GOT3 (cell line): ENCODE data around the gene WDR1.

Experiments
- DNase-seq: peaks from one replicate; lab custom pipeline; 2025; ENCODE audit warnings: mixed read lengths; lab: John Stamatoyannopoulos, UW

Gene WDR1

DNA sequence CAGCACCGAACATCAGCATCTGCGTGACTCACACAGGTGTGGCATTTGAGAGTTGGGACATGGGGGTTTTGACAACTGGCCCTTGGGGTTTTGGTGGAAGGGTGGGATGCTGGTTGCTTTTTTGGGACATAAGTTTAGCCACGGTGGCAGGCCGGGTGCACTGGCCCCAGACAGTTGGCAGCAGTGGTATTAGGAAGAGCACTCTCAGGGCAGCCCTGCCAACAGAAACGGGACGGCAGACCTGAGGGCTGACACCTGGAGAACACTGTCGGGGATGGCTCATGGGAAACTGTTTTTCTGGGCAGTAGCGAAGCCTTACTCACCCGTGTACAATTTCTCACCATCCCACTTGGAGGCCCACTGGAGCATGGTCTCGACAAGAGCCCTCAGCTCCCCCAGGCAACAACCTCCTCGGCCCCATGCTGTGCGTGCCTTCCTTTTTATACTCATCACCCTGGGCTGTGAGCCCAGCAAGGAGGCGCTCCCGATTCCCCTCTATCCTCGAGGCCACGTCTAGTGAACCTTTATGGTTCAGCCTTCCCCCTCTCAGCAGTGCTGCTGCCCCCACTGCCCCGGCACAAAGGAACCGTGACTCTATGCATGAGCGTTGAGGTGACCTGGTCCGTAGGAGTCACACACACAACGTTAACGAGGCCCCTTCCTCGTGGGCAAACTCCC is 30.6 kb downstream of the WDR1 start:
- DNase-seq, result no peak

DNA sequence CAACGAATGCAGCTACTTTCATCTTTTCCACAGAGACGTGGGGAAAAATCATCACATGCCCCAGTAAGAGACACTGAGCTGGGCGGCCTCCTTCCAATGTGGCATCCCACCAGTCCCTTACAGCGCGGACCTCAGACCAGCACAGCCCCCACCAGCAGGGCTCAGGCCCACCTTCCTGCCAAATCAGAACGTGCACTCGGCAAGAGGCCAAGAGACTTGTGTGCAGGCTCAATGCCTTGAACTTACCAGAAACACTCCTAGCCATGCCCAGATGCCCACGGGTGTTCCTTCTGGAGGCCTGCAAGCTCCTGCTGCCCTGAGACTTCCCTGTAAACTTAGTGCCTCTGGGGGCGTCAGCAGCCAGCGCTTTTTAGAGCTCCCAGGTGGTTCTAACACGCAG is 31.2 kb downstream of the WDR1 start:
- no peak for DNase-seq

DNA sequence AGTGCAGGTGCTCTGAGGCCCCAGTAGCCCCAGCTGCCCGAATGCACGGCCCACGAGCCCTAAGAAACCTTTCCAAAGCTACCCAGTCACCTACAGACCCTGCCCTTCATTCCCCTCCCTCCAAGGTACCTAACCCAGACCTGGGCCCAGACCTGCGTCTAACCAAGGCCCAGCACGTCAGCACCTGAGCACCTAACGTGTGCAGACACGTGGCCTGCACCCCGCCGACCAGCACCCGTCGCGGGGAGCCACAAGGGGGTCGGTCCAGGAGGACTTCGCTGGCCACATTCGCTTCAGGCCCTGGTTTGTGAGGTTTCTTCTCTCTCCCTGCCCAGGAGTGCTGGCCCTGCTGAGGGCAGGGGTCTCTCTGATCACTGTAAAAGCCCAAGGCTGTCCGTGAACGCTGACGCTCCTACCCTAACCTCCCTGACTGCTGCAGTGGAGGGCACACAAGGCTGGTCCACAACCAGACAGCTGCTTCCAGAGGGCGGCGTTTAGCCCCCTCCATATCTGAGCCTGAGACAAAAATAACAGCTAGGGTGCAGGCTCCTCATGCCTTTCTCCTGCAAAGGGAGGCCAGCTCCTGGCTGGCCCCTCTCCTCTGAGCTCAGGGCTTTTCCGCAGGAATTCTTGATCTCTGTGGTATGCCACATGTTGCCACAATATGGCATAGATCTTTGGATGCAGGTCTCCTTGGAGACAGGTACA is 31.8 kb downstream of the WDR1 start:
- no peak for DNase-seq

DNA sequence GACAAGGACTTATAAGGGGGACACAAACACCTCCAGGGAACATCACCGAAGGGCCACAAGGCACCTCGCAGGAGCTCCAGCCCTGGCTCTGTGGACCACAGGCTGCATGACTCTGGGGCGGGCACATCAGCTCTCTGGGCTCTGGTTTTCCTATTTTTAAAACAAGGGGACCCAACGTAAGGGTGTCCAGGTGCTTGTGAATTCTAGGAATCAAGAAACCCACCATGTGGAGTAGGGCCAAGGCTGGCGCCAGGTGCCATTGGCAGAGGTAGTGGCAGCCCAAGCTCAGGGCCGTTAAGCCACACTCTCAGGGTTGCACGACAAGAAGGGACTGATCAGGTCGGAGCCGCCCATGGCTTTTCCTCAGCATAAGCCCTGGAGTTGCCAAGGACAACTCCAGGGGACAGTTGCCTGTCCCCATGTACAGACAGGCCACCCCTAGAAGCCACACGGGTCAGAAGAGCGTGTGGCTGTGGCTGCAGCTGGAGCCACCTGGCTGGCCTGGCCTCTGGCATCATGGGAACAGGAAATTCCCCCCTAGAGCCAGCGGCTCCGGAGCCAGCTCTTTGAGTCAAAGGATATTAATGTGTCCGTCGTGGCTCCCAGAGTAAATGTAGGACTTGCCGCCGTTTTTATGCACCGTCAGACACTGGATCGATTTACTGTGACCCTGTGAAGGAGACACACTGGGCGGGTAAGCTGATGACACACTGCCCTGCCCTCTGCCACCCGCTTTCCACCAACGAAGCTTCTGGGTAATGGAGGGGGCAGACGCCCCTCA is 32.5 kb downstream of the WDR1 start:
- no peak for DNase-seq

DNA sequence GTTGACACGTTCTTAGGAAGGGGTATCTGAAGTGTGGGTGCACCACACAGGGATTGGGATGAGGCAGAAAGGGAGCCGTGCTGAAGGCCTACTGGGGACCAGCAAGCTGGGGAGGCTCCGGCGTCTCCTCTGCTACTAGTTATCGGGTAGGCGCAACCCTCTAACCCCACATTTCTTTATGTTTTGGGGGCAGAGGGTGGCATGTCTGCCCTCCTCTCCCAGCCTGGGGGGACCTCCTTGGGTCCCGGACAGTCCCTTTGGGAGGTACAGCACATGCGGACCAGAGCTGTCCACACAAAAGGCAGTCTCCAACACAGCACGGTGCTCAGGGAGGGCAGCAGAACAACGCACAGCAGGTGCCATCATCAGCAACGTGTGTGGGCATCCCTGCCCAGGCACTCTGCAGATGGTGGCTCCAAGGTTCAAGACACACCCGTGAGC is 33.2 kb downstream of the WDR1 start:
- DNase-seq, result no peak

DNA sequence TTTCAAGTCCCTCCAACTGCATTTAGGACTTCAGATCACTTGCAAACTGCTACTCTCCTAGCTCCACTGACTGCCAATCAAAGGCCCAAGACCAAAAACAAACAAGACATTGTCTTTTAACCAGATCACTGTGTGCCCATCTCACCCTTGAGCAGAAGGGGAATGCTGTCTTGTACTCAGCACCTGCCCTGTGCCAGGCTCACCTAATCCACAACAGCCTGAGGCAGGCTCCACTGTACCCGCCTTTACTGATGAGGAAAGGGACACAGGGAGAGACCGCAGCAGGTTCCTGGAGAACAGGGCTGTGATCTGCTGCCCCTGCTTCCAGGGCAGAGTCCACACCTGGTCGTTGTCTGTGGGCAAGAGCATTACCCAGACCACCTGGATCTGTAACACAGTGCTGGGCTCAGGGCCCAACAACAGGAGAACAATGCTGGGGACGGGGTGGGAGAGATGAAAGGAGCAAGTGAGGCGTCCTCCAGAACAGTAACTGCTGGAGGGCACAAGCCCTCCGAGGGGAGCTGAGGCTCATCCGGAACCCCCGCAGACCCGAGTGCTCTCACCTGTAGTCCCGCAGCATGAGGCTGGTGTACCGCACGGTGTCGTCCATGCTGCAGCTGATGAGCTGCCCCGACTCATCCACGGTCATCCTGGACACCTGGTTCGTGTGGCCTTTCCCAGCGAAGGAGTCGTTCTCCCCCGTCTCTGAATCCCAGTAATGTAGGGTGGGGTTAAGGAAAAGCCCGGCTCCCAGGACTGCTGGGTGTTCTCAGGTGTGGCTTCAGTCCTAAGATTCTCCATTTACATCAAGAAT is 33.9 kb downstream of the WDR1 start:
- no peak for DNase-seq

DNA sequence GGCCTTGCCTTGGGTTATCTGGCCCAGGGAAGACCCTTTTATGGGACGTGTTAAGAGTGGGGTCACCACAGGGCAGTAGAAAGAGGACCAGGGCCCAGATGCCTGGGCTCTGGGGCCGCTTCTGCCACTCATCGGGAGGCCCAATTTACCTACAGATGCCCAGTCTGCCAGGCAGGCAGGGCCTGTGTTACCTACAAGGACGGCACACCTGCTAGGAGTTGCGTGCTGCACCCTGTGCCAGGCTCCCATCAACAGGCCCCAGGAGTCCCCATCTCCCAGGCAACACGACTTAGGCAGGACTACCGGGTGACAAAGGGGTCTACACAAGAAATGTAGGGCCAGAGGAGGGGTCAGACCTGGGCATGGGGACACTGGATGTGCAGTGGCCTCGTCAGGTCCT is 34.6 kb downstream of the WDR1 start:
- no peak for DNase-seq

DNA sequence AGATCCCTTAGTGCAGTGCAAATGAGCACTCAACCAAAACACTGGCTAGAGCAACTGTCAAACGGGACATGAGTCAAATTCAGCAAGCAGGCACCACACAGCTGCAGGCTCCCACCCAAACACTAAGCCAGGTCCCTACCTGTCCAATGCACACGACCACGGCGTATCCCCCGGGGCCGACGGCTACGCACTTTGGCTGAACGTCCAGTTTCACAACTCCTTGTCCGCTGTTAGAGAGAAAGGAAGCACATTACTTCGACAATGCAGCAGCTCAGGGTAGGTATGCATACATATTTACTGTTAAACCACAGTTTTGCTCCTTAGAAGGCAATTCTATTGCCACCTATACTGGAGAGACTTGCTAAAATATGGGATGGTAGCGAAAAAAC is 35.4 kb downstream of the WDR1 start:
- DNase-seq, result no peak

DNA sequence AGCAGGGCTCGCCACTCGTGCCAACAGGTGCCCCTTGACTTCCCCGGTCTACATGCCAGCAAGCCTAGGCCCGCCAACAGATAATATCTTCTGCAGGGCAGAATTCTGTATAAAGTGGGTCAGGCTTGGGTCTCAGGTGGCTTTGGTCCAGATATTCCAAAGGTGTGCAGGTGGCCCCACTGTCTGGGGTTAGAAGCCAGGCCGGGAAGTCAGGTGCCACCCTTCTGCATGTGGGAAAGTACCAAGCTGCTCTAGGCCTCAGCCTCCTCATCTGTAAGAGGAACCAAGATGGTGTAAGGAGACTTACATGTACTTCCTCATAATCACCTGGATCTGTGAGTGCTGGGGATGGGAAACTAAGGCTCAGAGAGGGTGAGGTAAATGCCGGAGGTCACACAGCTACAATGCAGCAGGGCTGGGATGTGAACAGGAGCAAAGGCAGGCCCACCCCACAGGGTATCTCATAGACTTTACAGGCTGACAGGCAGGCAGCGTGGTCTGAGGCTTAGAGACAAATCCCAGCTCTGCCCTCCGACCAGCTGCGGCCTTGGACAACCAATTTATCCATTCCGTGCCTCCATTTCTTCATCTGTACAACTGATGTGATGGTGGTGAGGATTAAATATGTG is 35.9 kb downstream of the WDR1 start:
- DNase-seq, result no peak

DNA sequence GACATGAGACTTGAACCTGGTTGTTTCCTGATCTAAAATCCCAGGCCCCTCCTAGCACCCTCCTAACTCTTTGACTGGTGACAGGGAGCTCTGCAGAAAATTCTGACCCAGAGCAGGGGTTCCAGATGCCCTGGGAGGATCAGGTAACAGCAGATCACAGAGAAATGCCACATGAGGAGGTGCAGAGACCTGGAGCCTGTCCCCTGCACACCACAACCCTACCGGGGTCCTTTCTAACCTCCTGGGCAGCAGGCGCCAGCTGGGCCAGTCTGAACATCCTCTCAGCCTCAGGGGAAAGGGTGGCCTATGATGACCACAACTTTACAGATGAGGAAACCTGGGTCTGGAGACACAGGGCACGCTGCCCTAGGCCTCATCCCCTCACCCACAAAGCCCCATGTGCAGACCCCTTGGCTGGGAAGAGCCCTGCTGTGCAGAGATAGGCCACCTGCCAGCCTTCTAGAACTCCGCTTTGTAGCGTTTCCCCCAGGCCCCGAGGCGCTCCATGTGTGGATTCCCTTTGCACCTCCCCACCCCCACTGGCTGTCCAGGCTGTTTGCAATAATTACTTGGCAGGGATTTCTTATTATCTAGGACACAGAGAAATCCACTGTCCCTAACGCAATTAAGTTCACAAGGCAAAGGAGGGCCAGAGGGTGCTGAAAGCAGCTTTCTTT is 36.5 kb downstream of the WDR1 start:
- no peak for DNase-seq

DNA sequence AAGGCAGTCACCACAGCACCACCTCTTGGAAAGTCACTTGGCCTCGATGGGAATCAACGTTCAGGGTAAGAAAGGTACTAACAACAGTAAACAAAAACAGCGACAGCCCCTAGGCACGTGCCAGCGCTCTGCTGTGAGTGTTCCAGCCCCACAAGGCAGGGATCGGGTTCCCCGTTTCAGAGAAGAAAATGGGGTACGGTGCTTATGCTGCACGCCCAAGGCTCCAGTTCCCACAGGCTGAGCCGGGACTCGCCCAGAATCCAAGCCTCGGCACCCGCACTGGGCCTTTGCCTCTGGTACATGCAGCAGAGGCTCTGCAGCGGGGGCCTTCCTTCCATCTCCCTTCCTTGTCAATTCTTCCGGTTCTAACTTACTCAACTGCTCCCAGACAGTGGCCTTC is 37.3 kb downstream of the WDR1 start:
- no peak for DNase-seq

DNA sequence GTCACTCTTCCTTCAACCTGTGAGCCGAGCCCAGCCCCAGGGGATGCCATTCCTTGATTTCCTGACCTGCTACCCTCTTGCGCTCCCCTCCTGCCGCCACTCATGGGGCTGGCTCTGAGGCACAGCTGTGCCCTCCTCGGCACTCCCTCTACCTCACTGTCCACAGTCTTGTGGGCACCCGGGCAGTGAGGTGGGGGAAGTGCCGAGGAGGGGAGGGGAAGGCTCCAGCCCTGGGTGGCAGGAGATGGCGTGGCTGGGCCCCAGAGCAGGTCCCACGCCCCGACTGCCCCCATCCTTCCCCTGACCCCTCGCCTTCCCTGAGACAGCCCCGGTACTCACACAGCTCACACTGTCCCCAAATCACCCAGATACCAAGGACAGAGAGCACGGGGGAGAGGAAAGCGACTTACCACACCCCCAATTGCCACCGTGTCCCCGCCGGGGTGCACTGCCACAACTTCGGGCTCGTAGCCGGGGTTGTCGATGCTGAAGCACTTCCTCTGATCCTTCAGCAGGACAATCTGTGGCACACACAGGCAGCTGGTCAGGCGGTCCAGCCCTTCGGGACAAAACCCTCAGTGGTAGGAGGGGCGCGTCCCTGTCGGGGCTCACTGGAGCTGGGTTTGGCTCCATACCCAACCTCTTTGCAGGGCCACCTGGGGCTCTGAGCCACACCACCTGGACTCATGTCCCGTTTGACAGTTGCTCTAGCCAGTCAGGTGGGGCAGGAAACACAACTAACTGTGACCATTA is 37.9 kb downstream of the WDR1 start:
- DNase-seq, result no peak

DNA sequence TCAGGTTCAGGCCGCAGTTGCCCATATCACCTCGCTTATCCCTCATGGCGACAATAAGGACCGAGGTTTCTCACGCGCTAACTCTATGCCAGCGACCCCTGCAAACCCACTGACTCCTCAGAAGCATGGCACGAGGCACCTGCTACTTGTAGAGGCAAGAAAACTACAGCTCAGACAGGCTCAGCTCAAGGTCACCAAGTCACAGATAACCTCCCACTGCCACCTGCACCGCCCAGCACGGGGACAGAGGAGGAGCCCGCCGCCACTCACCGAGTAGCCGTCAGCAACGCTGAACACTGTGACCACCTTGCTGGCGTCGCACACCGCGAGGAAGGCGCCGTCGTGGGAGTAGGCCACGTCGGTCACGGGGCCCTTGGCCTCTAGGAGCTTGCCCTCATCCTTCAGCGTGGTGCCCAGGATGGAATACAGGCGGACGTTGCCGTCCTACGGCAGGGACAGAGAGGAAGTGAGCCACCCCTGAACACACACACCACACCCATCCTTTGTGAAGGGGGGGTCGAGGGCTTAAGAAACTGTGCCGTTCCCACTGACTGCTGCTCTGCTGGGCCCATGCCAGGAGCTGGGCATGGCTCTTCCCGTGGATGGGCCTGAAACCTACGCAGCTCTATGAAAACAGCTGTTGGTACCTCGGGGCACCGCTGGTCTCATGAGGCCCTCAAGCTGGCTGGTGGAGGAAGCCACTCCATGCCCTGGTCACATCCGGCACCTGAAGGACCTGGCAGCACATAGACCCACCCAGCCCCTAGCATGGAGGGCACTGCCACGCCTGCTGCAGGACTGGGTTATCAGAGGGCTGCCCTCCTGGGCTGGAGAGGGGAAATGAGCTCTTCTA is 38.9 kb downstream of the WDR1 start:
- DNase-seq, result no peak

DNA sequence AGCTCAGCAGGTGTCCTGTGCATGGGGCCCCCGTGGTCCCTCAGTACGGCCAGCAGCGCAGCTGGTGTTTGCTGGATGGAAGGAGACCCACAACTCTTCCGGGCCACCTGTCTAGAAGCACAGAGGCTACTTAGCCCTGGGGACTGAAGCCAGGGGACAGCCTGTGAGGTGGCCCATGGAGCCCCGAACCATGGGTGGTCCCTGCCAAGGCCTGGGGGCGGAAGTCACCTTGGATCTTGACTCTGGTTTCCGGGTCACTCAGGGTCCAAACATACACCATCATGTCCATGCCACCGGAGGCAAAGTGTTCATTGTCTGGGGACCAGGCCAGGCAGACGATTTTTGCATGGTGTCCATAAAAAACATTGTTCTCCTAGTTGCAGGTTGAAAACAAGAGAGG is 39.5 kb downstream of the WDR1 start:
- DNase-seq, result no peak

DNA sequence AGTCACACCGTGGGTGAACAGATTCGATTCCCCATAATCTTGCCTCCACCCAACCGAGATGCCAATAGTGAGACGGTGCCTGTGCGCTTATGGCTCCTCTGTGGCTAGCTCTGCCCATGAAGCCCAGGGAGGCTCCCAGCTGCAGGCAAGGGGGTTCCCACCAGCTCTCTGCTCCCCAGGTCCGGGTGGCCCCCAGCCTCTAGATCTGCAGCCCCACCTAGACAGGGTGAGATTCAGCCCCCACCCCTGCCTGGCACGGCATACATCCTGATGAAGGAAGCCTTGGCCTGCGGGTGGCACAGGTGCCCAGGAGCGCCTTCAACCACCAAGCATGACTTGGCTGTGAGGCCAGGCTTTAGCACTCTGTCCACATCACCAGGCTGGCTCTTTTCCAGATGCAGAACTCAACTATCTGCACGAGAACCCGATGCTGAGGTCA is 40.6 kb downstream of the WDR1 start:
- no peak for DNase-seq

DNA sequence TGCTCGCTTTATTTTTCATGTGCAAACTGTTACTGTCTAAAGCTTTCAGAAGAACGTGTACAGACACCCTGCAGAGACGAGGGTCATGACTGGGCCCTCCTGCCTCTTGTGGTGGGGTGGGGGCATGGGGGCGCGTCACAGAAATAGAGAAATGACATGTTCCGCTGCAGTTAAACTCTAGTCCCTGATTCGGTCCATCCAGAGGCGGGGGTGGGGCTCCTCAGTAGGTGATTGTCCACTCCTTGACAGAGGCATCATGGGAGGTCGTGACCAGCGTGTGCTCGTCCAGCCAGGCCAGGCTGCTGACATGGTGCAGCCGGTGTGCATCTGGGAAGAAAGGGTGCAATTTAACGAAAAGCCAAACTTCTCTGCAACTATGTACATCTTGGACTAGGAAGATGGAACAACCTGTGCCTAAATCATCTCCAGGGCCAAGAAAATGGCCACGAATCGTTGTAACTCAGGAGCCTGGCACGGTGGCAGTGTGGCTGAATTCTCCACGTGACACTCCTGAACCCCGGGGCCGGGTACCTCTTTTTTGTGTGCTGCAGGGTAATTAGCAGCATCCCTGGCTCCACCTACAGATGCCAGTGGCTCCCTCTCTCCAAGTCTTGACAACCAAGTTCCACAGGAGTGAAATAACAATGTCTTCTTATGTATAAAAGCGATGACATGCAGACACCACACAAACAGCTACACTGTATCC is 41.3 kb downstream of the WDR1 start:
- DNase-seq, result no peak

DNA sequence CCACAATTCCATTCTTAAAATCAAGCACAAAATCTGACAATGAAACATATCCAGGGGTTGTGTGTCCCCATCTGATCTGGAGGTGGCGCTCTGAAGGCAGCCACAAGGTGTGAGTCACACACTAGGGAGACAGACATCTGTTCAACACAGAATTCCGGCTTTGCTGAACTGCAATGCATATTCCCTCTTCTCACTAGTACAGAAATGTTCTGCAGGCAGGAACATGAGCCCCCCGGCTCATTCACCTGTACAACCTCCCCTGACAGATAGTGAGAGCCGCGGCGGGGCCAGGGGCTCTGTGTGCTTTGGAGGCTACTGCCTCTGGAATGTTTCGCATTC is 41.9 kb downstream of the WDR1 start:
- DNase-seq, result no peak

DNA sequence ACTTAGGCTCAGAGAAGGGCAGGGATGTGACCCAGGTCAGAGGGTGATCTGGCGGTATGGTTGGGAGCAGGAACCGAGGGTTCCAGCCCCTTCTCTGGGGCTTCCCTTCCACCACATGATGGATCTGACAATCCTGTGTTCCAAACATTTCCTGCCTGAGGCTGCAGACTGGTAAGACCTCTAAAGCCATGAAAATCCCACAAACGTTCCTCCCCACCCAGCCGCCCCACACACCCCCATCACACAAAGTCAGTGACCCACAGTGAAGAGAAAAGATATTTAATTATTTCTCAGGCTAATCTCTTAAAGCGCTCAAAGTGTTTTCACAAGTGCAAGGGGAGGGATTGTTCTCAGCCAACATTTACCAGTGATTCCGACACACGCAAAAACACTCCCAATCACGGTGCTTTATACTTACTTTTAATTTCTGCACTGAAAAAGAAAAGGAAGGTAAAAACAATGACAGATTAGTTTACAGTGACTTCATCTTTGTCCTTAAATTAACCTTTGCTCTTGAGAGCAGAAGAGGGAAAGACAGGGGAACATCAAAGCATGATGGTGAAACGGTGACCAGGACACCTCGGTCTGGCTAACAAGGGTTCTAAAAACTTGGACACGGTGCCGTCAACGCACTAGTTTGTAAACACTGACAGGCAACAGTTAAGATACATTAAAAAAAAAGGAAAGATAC is 42.4 kb downstream of the WDR1 start:
- DNase-seq, result no peak
